HG02798 (cell line): ENCODE results near the gene SMOC2.
"Not testable (repeated sequence)": the region's sequence is repeated elsewhere in the genome, so short reads cannot be mapped to it uniquely, and the experiment has no call there.

Experiments
- ATAC-seq: cut with Tn5 transposase; IDR thresholded peaks from one replicate; pipeline ENCODE4 v1.9.1; 2021; ENCODE audit warnings: mild to moderate bottlenecking; ENCODE audit not compliant: unreplicated experiment, poor library complexity

SMOC2 gene

GRCh38 chr6:168692193-168692914, 251.4 kb downstream of the SMOC2 start:
- ATAC-seq = no peak

- not testable (repeated sequence) for ATAC-seq
Observed at GRCh38 chr6:168692915-168693257, 251.9 kb downstream of the SMOC2 start.

DNA sequence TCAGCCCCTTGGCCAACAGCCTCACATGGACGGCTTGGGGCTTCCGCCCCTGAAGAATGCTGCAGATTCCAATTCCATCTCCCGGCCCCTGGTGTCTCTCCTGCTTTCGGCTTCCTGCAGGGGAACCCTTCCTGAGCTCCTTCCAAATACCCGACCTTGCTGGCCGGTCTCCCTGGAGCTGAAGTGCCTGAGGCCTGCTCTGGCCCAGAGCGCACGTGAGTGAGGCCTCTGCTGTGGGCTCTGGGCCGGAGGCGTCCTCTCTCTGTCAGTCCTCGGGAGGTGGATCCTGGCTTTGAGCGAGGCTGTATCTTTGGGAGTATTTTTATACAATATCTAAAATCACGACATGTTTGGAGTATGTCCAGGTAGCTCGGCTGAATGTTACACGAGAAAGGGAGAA, 253.8 kb downstream of the SMOC2 start:
- ATAC-seq = not testable (repeated sequence)

- ATAC-seq = no peak
Observed at GRCh38 chr6:168695701-168696100, 254.7 kb downstream of the SMOC2 start.

GRCh38 chr6:168698923-168699322, 257.9 kb downstream of the SMOC2 start:
- ATAC-seq = no peak

DNA sequence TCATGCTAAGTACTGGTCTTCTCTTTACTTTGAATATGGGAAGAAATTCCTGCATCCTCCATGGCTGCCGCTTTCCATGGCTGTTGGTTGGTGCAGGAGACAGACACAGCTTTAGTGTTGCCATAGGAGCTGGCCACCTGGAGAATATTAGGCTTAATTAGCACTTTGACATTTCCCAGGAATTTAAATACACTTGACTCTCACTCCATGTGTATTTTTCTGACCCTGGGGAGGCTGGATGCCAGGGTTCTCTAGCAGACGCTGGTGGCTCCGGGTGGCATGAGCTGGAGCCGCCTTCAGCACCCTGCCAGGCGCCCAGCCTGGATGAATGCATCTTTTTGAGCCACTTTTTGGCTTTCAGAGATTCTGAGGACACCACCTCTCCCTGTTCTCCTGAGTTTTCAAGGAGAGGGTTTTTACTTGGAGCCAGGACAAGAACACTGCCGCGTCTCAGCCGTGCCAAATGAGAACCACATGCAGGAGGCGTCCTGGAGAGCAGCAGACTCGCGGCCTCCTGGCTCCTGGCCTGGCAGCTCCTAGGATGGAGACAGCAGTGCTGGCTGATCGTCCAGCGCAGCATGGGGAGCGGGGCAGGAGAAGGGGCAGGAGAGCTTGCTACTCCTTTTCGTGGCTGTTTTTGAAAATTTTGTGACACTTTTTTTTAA, 258.8 kb downstream of the SMOC2 start:
- ATAC-seq = no peak

GRCh38 chr6:168700880-168701279, 259.9 kb downstream of the SMOC2 start:
- no peak for ATAC-seq

- ATAC-seq = no peak
Observed at GRCh38 chr6:168703990-168704389, 263.0 kb downstream of the SMOC2 start.

GRCh38 chr6:168704678-168705077, 263.7 kb downstream of the SMOC2 start:
- ATAC-seq = no peak

GRCh38 chr6:168705271-168705670, 264.3 kb downstream of the SMOC2 start:
- ATAC-seq = not testable (repeated sequence)

DNA sequence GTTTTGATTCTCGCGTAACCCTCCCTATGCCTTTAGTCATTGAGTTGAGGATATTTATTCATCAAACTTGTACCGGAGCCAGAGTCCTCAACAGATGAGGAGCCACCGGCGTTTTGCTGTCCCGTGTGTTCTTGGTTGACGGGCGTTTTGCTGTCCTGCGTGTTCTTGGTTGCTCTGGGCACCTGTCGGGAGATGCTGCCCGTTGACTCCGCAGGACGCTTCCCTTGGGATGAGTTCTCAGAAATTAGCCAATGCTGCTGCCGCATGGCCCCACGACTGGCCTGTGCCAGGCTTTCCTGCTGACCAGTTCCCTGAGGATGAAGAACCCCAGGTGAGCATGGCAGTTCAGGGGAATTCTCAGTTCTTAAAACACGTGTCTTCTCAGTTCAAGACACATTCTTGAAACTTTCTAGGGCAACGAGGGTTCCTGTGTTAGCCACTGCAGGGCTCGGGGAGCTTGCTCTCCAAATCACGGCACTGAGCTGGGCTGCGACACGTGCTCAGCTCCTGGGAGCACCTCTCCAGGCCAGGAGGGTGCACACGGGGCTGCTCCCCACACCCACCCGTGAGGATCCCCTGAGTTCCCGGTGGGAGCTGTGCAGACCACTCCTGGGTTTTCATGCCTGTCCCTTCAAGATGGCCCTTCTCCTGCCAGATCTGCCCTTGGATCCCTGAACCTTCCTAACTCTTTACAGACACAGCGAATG, 265.6 kb downstream of the SMOC2 start:
- no peak for ATAC-seq

GRCh38 chr6:168708526-168708925, 267.5 kb downstream of the SMOC2 start:
- no peak for ATAC-seq

- ATAC-seq = no peak
Observed at GRCh38 chr6:168708984-168709383, 268.0 kb downstream of the SMOC2 start.

DNA sequence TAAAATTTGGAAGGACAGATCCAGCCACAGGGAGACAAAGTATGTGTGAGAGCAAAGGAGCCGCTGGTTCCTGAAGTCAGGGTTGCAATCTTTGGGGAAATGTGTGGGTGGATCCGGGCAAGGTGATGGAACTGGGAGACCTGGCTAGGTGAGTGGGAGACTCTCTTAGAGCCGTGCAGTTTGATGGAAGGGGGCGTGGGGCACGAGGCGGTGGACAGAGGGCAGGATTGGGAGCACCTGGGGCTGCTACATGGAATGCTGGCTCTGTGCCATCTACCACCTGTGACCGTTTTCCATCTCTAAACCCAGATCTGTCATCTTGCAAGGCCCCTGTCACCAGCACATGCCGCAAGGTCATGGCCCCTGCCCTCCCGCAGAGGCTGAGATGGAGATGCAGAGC, 268.4 kb downstream of the SMOC2 start:
- no peak for ATAC-seq

DNA sequence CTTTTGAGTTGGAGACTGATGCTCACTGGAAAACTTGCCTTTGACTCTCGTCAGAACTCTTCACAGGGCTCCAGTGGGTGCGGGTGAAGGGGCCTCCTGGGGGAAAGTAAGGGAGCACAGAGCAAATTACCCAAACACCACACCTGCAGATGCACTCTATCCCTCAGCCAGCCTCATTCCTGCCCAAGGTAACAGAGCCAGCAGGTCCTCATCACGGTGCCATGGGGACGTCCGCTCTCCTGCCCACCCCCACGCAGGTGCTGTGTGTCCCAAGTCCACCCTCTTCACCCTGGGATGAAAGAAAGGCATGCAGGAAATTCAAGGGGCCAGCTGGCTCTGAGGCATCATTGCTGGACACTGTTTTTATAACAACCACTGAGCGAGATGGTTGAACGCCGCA, 269.0 kb downstream of the SMOC2 start:
- no peak for ATAC-seq

- no peak for ATAC-seq
Observed at GRCh38 chr6:168711049-168711640, 270.2 kb downstream of the SMOC2 start.

DNA sequence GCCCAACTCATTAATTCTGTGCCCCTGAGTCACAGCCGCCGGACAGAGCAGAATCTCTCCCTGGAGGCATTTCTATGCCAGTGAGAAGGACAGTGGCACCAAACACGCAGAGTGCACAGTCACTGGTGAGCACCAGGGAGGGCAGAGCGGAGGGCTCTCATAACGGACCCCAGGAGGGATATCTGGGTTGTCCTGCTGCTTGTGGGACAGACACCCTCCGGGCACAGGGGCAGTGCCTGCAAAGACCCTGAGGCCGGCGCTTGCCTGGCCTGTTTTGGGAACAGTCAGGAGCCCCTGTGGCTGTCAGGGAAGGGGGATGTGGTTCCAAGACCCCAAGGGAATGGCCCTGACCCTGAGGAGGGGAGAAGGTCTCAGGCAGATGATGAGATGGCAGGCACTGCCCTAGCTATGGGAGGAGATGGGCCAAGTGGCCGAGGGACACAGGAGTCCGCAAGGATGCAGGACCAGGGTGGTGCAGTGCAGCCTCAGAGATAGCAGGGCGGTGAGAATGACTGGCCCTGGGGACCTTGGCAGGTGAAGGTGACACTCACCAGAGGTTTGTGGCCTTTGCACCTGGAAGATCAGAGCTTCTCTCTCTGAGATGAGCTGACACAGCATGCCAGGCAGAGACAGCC, 270.8 kb downstream of the SMOC2 start:
- ATAC-seq = no peak

GRCh38 chr6:168712993-168713392, 272.0 kb downstream of the SMOC2 start:
- ATAC-seq = no peak

GRCh38 chr6:168713839-168714238, 272.9 kb downstream of the SMOC2 start:
- ATAC-seq = no peak

DNA sequence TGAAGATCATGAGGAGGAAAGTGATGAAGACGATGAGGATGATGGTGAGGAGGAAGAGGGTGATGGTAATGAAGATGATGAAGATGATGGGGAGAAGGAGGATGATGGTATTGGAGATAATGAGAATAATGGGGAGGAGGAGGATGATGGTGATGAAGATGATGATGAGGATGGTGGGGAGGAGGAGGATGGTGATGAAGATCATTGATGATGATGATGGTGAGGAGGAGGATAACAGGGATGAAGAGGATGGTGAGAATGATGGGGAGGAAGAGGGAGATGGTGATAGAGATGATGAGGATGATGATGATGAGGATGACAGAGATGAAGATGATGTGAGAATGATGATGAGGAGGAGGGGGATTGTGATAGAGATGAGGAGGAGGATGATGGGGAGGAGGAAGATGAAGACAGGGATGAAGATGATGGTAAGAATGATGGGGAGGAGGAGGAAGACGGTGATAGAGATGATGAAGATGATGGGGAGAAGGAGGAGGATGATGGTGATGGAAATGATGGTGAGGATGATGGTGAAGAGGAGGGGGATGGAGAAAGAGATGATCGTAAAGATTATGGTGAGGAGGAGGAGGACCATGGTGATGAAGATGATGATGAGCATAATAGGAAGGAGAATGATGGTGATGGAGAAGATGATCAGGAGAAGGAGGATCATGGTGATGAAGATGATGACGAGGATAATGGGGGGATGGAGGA, 273.7 kb downstream of the SMOC2 start:
- ATAC-seq = no peak
